CMK (cell line): ENCODE results near the gene P2RY2.

Experiments
- DNase-seq: peaks from one replicate; pipeline ENCODE4 v3.0.0-alpha.2; 2010; ENCODE audit warnings: low read depth

Gene P2RY2

GRCh38 chr11:73244589-73245240, 26.6 kb downstream of the P2RY2 start:
- no peak for DNase-seq

GRCh38 chr11:73245461-73245860, 27.4 kb downstream of the P2RY2 start:
- no peak for DNase-seq

- no peak for DNase-seq
Observed at GRCh38 chr11:73246303-73246702, 28.2 kb downstream of the P2RY2 start.

- no peak for DNase-seq
Observed at GRCh38 chr11:73248526-73249185, 30.6 kb downstream of the P2RY2 start.

- no peak for DNase-seq
Observed at GRCh38 chr11:73249304-73249703, 31.2 kb downstream of the P2RY2 start.

- DNase-seq, result no peak
Observed at GRCh38 chr11:73249853-73250783, 32.0 kb downstream of the P2RY2 start.

GRCh38 chr11:73252577-73253191, 34.6 kb downstream of the P2RY2 start:
- DNase-seq, result peak; percentile 21

GRCh38 chr11:73257342-73258103, 39.4 kb downstream of the P2RY2 start:
- DNase-seq, result no peak

- DNase-seq, result no peak
Observed at GRCh38 chr11:73258104-73259035, 40.3 kb downstream of the P2RY2 start.

- DNase-seq, result no peak
Observed at GRCh38 chr11:73259406-73260126, 41.5 kb downstream of the P2RY2 start.

GRCh38 chr11:73260127-73260457, 42.0 kb downstream of the P2RY2 start:
- DNase-seq, result no peak

- no peak for DNase-seq
Observed at GRCh38 chr11:73262851-73263495, 44.9 kb downstream of the P2RY2 start.

GRCh38 chr11:73263640-73264039, 45.6 kb downstream of the P2RY2 start:
- DNase-seq, result no peak

- no peak for DNase-seq
Observed at GRCh38 chr11:73265278-73265810, 47.3 kb downstream of the P2RY2 start.

GRCh38 chr11:73265853-73266645, 48.0 kb downstream of the P2RY2 start:
- DNase-seq, result no peak

GRCh38 chr11:73266646-73267020, 48.6 kb downstream of the P2RY2 start:
- no peak for DNase-seq

- no peak for DNase-seq
Observed at GRCh38 chr11:73267122-73267846, 49.2 kb downstream of the P2RY2 start.
